OCI-LY1 (cell line): ENCODE results near the gene OR10X1.

Source experiments
- H2AFZ ChIP-seq: fragments of 200-600 bp; sonication (generic), shearing (Covaris generic); 2 replicates; pipeline ENCODE4 v1.6.0; 2014; ENCODE audit warnings: antibody characterized with exemption, mild to moderate bottlenecking, low read length
- H3F3A ChIP-seq: fragments of 200-600 bp; sonication (generic), shearing (Covaris generic); 2 replicates; pipeline ENCODE4 v1.6.0; 2014; ENCODE audit warnings: mild to moderate bottlenecking, antibody characterized with exemption, low read length, moderate library complexity; ENCODE audit not compliant: insufficient read depth
- H3K27ac ChIP-seq: fragments of 200-600 bp; sonication (generic); 2 replicates; pipeline ENCODE4 v1.5.1; 2014; ENCODE audit warnings: low read length, mixed run types, mild to moderate bottlenecking, low read depth; ENCODE audit not compliant: poor library complexity, severe bottlenecking
- H3K27me3 ChIP-seq: fragments of 200-600 bp; sonication (generic); 2 replicates; pipeline ENCODE4 v1.6.0; 2014; ENCODE audit warnings: antibody characterized with exemption, mild to moderate bottlenecking, low read length, moderate library complexity; ENCODE audit not compliant: insufficient read depth
- H3K36me3 ChIP-seq: fragments of 200-600 bp; sonication (generic); 2 replicates; pipeline ENCODE4 v1.6.1; 2014; ENCODE audit warnings: mild to moderate bottlenecking, antibody characterized with exemption, low read length, moderate library complexity, mixed read lengths; ENCODE audit not compliant: insufficient read depth
- H3K4me1 ChIP-seq: fragments of 200-600 bp; sonication (generic); 2 replicates; pipeline ENCODE4 v1.5.1; 2014; ENCODE audit warnings: mild to moderate bottlenecking, low read length, moderate library complexity; ENCODE audit not compliant: insufficient read depth, severe bottlenecking
- H3K4me2 ChIP-seq: fragments of 200-600 bp; sonication (generic), shearing (Covaris generic); 2 replicates; pipeline ENCODE4 v1.6.1; 2014; ENCODE audit warnings: low read length
- H3K4me3 ChIP-seq: fragments of 200-600 bp; sonication (generic); 2 replicates; pipeline ENCODE4 v1.5.1; 2014; ENCODE audit warnings: low read length, low read depth, mild to moderate bottlenecking, mixed read lengths; ENCODE audit not compliant: poor library complexity, severe bottlenecking
- H3K79me2 ChIP-seq: fragments of 200-600 bp; shearing (Covaris generic); 2 replicates; pipeline ENCODE4 v1.6.1; 2016; ENCODE audit warnings: mixed run types, low read length, mixed read lengths; ENCODE audit not compliant: insufficient read depth
- H3K9ac ChIP-seq: fragments of 200-600 bp; sonication (generic), shearing (Covaris generic); 2 replicates; pipeline ENCODE4 v1.6.1; 2014; ENCODE audit warnings: mild to moderate bottlenecking, low read length, mixed read lengths
- H3K9me2 ChIP-seq: fragments of 200-600 bp; sonication (generic), shearing (Covaris generic); 2 replicates; pipeline ENCODE4 v1.6.1; 2014; ENCODE audit warnings: low read depth, mild to moderate bottlenecking, low read length, mixed read lengths
- H3K9me3 ChIP-seq: fragments of 200-600 bp; shearing (Covaris generic); 2 replicates; pipeline ENCODE4 v1.6.1; 2014; ENCODE audit warnings: low read length, mixed read lengths
- H4K20me1 ChIP-seq: fragments of 200-600 bp; sonication (generic), shearing (Covaris generic); 2 replicates; pipeline ENCODE4 v1.6.0; 2016; ENCODE audit warnings: mild to moderate bottlenecking, low read length; ENCODE audit not compliant: insufficient read depth
- EZH2 ChIP-seq: fragments of 200-600 bp; sonication (generic), shearing (Covaris generic); IDR thresholded peaks from 2 replicates; pipeline ENCODE4 v1.8.0; 2017; ENCODE audit warnings: borderline replicate concordance, mixed run types, mild to moderate bottlenecking, antibody characterized with exemption, low read length, moderate library complexity, mixed read lengths
- TF ChIP-seq, protein P1 (sequence below): fragments of 200-600 bp; sonication (generic), shearing (Covaris generic); IDR thresholded peaks from 2 replicates; pipeline ENCODE4 v1.5.1; 2017; ENCODE audit warnings: mild to moderate bottlenecking, antibody characterized with exemption, low read length, moderate library complexity, mixed read lengths

Gene OR10X1

DNA sequence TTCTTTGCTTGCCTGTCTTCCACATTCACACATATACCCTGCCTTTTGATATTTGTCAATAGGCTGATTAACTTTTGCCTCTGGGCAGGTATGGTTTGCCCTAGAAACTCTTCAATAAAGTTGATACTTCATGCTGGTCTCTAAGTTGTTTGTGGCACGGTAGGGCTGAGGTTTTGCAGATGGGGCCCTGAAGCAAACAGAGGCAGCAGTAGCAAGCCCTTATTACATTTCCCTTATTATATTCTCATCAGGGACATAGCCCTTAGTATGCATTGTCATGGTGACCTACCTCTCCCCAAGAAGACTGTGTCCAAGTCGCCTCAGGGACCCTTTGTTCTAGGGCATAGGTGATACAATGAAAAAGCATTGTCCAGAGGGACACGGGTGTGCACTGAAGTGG is 9.2 kb downstream of the OR10X1 start, which contains the start of gene OR6P1:
Gene OR6P1, minus strand, starts transcription at position 101 of the 400 bp plus-strand sequence. CDS start 6,976 bp downstream, outside the sequence.
- H3F3A ChIP-seq: no peaks in the 10 kb centered on the region
- H3K79me2 ChIP-seq: no peaks in the 10 kb centered on the region
- no peak within 1 kb of the TSS for H3K4me2 ChIP-seq
- no peak within 1 kb of the TSS for H3K9ac ChIP-seq
- no peak within 1 kb of the TSS for H3K4me3 ChIP-seq
- H3K9me2 ChIP-seq: no peaks in the 10 kb centered on the region
- no peaks in the 10 kb centered on the region for H3K36me3 ChIP-seq
- H3K27ac ChIP-seq: no peak within 1 kb of the TSS
- H3K4me1 ChIP-seq: no peaks in the 10 kb centered on the region
- no peak within 1 kb of the TSS for H2AFZ ChIP-seq
- no peaks in the 10 kb centered on the region for H3K9me3 ChIP-seq
- TF ChIP-seq, protein P1, sequence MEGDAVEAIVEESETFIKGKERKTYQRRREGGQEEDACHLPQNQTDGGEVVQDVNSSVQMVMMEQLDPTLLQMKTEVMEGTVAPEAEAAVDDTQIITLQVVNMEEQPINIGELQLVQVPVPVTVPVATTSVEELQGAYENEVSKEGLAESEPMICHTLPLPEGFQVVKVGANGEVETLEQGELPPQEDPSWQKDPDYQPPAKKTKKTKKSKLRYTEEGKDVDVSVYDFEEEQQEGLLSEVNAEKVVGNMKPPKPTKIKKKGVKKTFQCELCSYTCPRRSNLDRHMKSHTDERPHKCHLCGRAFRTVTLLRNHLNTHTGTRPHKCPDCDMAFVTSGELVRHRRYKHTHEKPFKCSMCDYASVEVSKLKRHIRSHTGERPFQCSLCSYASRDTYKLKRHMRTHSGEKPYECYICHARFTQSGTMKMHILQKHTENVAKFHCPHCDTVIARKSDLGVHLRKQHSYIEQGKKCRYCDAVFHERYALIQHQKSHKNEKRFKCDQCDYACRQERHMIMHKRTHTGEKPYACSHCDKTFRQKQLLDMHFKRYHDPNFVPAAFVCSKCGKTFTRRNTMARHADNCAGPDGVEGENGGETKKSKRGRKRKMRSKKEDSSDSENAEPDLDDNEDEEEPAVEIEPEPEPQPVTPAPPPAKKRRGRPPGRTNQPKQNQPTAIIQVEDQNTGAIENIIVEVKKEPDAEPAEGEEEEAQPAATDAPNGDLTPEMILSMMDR: no peak
- TF ChIP-seq EZH2: no peak
- H4K20me1 ChIP-seq: no peaks in the 10 kb centered on the region
- no peaks in the 10 kb centered on the region for H3K27me3 ChIP-seq

DNA sequence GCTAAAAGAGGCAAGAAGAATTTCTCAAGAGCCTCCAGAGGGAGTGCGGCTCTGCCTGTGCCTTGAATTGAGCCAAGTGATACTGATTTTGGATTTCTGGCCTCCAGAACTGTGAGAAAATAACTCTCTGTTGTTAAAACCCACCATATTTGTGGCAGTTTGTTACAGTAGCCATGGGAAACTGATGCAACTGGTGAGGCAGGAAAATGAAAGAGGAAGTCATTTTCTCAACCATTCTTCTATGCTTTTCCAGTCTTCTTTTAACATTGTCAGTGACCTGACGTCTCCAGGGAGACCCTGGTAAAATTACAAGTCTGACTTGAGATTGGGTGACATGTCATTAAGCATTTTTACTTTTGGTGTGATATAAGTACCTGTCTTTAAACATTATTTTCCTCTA is 15.1 kb downstream of the OR10X1 start:
- H3K9me2 ChIP-seq: no peaks in the 10 kb centered on the region
- no peak overlapping the region for H3K4me2 ChIP-seq
- H3K27me3 ChIP-seq: no peaks in the 10 kb centered on the region
- no peak overlapping the region for H3K27ac ChIP-seq
- H3K9me3 ChIP-seq: no peaks in the 10 kb centered on the region
- no peaks in the 10 kb centered on the region for H3K36me3 ChIP-seq
- no peaks in the 10 kb centered on the region for H3F3A ChIP-seq
- H3K4me3 ChIP-seq: no peak overlapping the region
- H4K20me1 ChIP-seq: no peaks in the 10 kb centered on the region
- H3K79me2 ChIP-seq: no peaks in the 10 kb centered on the region
- H2AFZ ChIP-seq: no peak overlapping the region
- no peak overlapping the region for H3K9ac ChIP-seq
- H3K4me1 ChIP-seq: peaks cover 6% of the 10 kb centered on the region
- TF ChIP-seq EZH2: no peak
- TF ChIP-seq, protein P1: no peak

DNA sequence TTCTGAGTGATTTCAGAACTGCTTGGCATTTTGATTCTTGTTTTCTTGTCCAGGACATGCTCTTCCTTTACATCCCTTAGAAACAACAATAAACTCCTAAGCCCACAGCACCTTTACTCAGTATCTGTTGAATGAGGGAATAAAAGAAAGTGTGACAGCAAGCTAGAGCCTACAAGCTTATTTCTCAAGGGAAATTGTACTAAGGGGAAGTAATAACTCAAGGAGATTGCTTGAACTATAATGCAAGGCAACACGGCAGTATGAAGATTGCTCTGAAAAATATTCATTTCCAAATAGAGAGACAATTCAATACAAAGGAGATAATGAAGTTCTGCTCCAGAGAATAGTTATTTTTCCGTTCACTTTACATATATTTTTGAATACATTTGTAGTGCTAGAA is 15.8 kb downstream of the OR10X1 start:
- Histone ChIP-seq H3K79me2 (no peaks in the 10 kb centered on the region), H3K27ac (no peak overlapping the region), H3K4me2 (no peak overlapping the region), H3K9me2 (no peaks in the 10 kb centered on the region), H3K27me3 (no peaks in the 10 kb centered on the region), H3F3A (no peaks in the 10 kb centered on the region), H3K36me3 (no peaks in the 10 kb centered on the region), H4K20me1 (no peaks in the 10 kb centered on the region), H2AFZ (no peak overlapping the region), H3K9me3 (no peaks in the 10 kb centered on the region), H3K4me3 (no peak overlapping the region), H3K9ac (no peak overlapping the region), H3K4me1 (peaks cover 6% of the 10 kb centered on the region)
- TF ChIP-seq, protein P1: no peak
- no peak for TF ChIP-seq EZH2
